Adipocyte (in vitro differentiated cells): Measurements from ENCODE around the gene COPZ2.
A peak's percentile ranks its signal among the peaks of the same experiment; 100 is the strongest.
"Not testable (repeated sequence)": the region's sequence is repeated elsewhere in the genome, so short reads cannot be mapped to it uniquely, and the experiment has no call there.

Experiments used
- DNase-seq: peaks from one replicate; pipeline ENCODE4 v3.0.0-alpha.2; 2015; ENCODE audit warnings: low read depth
- H3K27me3 ChIP-seq: replicated peaks from 2 replicates; pipeline ENCODE4 v1.7.0; 2013; ENCODE audit warnings: mild to moderate bottlenecking, low read length, moderate library complexity; ENCODE audit not compliant: control insufficient read depth, insufficient read depth
- H3K36me3 ChIP-seq: 2 replicates; pipeline ENCODE4 v1.7.0; 2013; ENCODE audit warnings: low read length, mild to moderate bottlenecking, moderate library complexity; ENCODE audit not compliant: control insufficient read depth, insufficient read depth, severe bottlenecking
- H3K4me1 ChIP-seq: 2 replicates; pipeline ENCODE4 v1.7.0; 2013; ENCODE audit warnings: mild to moderate bottlenecking, low read length, moderate library complexity; ENCODE audit not compliant: control insufficient read depth, insufficient read depth
- H3K4me3 ChIP-seq: 2 replicates; pipeline ENCODE4 v1.7.0; 2013; ENCODE audit warnings: mild to moderate bottlenecking, low read length, moderate library complexity
- H3K9ac ChIP-seq: 2 replicates; pipeline ENCODE4 v1.7.0; 2013; ENCODE audit warnings: mild to moderate bottlenecking, low read length, moderate library complexity
- H3K9me3 ChIP-seq: 2 replicates; pipeline ENCODE4 v1.7.0; 2013; ENCODE audit warnings: mild to moderate bottlenecking, low read length, moderate library complexity; ENCODE audit not compliant: control insufficient read depth

Gene COPZ2

GRCh38 chr17:48037036-48037837 lies at the start of gene COPZ2:
Gene COPZ2 (minus strand): TSS chr17:48037797. CDS start chr17:48037777, 20 bp downstream.
- Histone ChIP-seq H3K36me3 (peaks cover 6% of the 10 kb centered on the region), H3K4me3 (peak within 1 kb of the TSS; percentile 89), H3K9me3 (no peaks in the 10 kb centered on the region), H3K27me3 (no peaks in the 10 kb centered on the region), H3K4me1 (peaks cover 15% of the 10 kb centered on the region), H3K9ac (peak within 1 kb of the TSS; percentile 94)
- peak; percentile 84 for DNase-seq

GRCh38 chr17:48084932-48085331 lies 47.3 kb upstream of the COPZ2 start:
- Histone ChIP-seq H3K9me3 (no peaks in the 10 kb centered on the region), H3K36me3 (no peaks in the 10 kb centered on the region), H3K4me1 (no peaks in the 10 kb centered on the region), H3K27me3 (no peaks in the 10 kb centered on the region), H3K4me3 (no peak overlapping the region), H3K9ac (no peak overlapping the region)
- DNase-seq = no peak

GRCh38 chr17:48081858-48082257 lies 44.3 kb upstream of the COPZ2 start:
- H3K36me3 ChIP-seq = no peaks in the 10 kb centered on the region
- H3K27me3 ChIP-seq = no peaks in the 10 kb centered on the region
- no peak overlapping the region for H3K4me3 ChIP-seq
- H3K9ac ChIP-seq = no peak overlapping the region
- no peaks in the 10 kb centered on the region for H3K9me3 ChIP-seq
- peaks cover 3% of the 10 kb centered on the region for H3K4me1 ChIP-seq
- DNase-seq = no peak

GRCh38 chr17:48077152-48077551 lies 39.6 kb upstream of the COPZ2 start:
- Histone ChIP-seq H3K4me1 (peaks cover 26% of the 10 kb centered on the region), H3K36me3 (peaks cover 25% of the 10 kb centered on the region)
- not testable (repeated sequence) for H3K9me3 ChIP-seq, H3K9ac ChIP-seq, DNase-seq, H3K4me3 ChIP-seq, H3K27me3 ChIP-seq

- no peaks in the 10 kb centered on the region for H3K9me3 ChIP-seq
- no peaks in the 10 kb centered on the region for H3K27me3 ChIP-seq
- peaks cover 52% of the 10 kb centered on the region for H3K4me1 ChIP-seq
- peak; percentile 94 for DNase-seq
- H3K36me3 ChIP-seq = peaks cover 28% of the 10 kb centered on the region
- no peak overlapping the region for H3K4me3 ChIP-seq
- H3K9ac ChIP-seq = peak overlapping the region; percentile 67
Observed at GRCh38 chr17:48074322-48075081, 36.9 kb upstream of the COPZ2 start.

GRCh38 chr17:48073566-48074094 lies 36.0 kb upstream of the COPZ2 start:
- peaks cover 31% of the 10 kb centered on the region for H3K36me3 ChIP-seq
- peak overlapping the region; percentile 67 for H3K9ac ChIP-seq
- peaks cover 58% of the 10 kb centered on the region for H3K4me1 ChIP-seq
- not testable (repeated sequence) for H3K9me3 ChIP-seq, H3K4me3 ChIP-seq, H3K27me3 ChIP-seq, DNase-seq

- Histone ChIP-seq H3K4me1 (peaks cover 66% of the 10 kb centered on the region), H3K36me3 (peaks cover 32% of the 10 kb centered on the region), H3K9ac (peak overlapping the region; percentile 38)
- not testable (repeated sequence) for H3K9me3 ChIP-seq, H3K27me3 ChIP-seq, H3K4me3 ChIP-seq, DNase-seq
Observed at GRCh38 chr17:48072811-48073210, 35.2 kb upstream of the COPZ2 start.

GRCh38 chr17:48071654-48072053 lies 34.1 kb upstream of the COPZ2 start:
- Histone ChIP-seq H3K9ac (no peak overlapping the region), H3K27me3 (no peaks in the 10 kb centered on the region), H3K36me3 (peaks cover 30% of the 10 kb centered on the region), H3K9me3 (no peaks in the 10 kb centered on the region), H3K4me1 (peaks cover 75% of the 10 kb centered on the region), H3K4me3 (no peak overlapping the region)
- no peak for DNase-seq

- H3K4me3 ChIP-seq = no peak overlapping the region
- no peak for DNase-seq
- H3K4me1 ChIP-seq = peaks cover 87% of the 10 kb centered on the region
- H3K9ac ChIP-seq = peak overlapping the region; percentile 67
- peaks cover 24% of the 10 kb centered on the region for H3K36me3 ChIP-seq
- no peaks in the 10 kb centered on the region for H3K9me3 ChIP-seq
- no peaks in the 10 kb centered on the region for H3K27me3 ChIP-seq
Observed at GRCh38 chr17:48070195-48070594, 32.6 kb upstream of the COPZ2 start.

- DNase-seq = peak; percentile 57
Observed at GRCh38 chr17:48068491-48068961, 30.9 kb upstream of the COPZ2 start.

GRCh38 chr17:48067808-48068207 lies 30.2 kb upstream of the COPZ2 start:
- not testable (repeated sequence) for H3K4me3 ChIP-seq, H3K27me3 ChIP-seq, H3K9ac ChIP-seq, H3K9me3 ChIP-seq
- DNase-seq = peak; percentile 35
- H3K4me1 ChIP-seq = peaks cover 88% of the 10 kb centered on the region
- peaks cover 35% of the 10 kb centered on the region for H3K36me3 ChIP-seq

More at GRCh38 chr17:48068491-48068961, 30.9 kb upstream of the COPZ2 start:
- no peaks in the 10 kb centered on the region for H3K9me3 ChIP-seq
- H3K4me3 ChIP-seq = peak overlapping the region; percentile 56
- peaks cover 32% of the 10 kb centered on the region for H3K36me3 ChIP-seq
- peak overlapping the region; percentile 68 for H3K9ac ChIP-seq
- no peaks in the 10 kb centered on the region for H3K27me3 ChIP-seq
- peaks cover 89% of the 10 kb centered on the region for H3K4me1 ChIP-seq
